ENCODE data around the gene SNX12. TPM values are rescaled to one million over a fixed set of nuclear protein-coding genes. Genes with fewer than 3 reads are reported as not detected.

SNX12 gene
- total RNA-seq, 1 experiment from 2014 or later, result 69.4 TPM

GRCh38 chrX:71103110-71103983, 35.2 kb upstream of the SNX12 start (continued):
- TF ChIP-seq, protein P1, sequence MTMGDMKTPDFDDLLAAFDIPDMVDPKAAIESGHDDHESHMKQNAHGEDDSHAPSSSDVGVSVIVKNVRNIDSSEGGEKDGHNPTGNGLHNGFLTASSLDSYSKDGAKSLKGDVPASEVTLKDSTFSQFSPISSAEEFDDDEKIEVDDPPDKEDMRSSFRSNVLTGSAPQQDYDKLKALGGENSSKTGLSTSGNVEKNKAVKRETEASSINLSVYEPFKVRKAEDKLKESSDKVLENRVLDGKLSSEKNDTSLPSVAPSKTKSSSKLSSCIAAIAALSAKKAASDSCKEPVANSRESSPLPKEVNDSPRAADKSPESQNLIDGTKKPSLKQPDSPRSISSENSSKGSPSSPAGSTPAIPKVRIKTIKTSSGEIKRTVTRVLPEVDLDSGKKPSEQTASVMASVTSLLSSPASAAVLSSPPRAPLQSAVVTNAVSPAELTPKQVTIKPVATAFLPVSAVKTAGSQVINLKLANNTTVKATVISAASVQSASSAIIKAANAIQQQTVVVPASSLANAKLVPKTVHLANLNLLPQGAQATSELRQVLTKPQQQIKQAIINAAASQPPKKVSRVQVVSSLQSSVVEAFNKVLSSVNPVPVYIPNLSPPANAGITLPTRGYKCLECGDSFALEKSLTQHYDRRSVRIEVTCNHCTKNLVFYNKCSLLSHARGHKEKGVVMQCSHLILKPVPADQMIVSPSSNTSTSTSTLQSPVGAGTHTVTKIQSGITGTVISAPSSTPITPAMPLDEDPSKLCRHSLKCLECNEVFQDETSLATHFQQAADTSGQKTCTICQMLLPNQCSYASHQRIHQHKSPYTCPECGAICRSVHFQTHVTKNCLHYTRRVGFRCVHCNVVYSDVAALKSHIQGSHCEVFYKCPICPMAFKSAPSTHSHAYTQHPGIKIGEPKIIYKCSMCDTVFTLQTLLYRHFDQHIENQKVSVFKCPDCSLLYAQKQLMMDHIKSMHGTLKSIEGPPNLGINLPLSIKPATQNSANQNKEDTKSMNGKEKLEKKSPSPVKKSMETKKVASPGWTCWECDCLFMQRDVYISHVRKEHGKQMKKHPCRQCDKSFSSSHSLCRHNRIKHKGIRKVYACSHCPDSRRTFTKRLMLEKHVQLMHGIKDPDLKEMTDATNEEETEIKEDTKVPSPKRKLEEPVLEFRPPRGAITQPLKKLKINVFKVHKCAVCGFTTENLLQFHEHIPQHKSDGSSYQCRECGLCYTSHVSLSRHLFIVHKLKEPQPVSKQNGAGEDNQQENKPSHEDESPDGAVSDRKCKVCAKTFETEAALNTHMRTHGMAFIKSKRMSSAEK (CRISPR knock-in tag; IDR thresholded peaks at IDR 0.05; ENCODE audit: borderline replicate concordance), result no peak
- no peak for TF ChIP-seq ZNF138 (CRISPR knock-in tag; conservative IDR thresholded peaks at IDR 0.05)
- TF ChIP-seq TP53 (CRISPR knock-in tag; IDR thresholded peaks at IDR 0.05), result no peak

- TF ChIP-seq ZNF138 (CRISPR knock-in tag; conservative IDR thresholded peaks at IDR 0.05), result no peak
- no peak for TF ChIP-seq HMGXB4 (CRISPR knock-in tag; IDR thresholded peaks at IDR 0.05)
- TF ChIP-seq, protein P2, sequence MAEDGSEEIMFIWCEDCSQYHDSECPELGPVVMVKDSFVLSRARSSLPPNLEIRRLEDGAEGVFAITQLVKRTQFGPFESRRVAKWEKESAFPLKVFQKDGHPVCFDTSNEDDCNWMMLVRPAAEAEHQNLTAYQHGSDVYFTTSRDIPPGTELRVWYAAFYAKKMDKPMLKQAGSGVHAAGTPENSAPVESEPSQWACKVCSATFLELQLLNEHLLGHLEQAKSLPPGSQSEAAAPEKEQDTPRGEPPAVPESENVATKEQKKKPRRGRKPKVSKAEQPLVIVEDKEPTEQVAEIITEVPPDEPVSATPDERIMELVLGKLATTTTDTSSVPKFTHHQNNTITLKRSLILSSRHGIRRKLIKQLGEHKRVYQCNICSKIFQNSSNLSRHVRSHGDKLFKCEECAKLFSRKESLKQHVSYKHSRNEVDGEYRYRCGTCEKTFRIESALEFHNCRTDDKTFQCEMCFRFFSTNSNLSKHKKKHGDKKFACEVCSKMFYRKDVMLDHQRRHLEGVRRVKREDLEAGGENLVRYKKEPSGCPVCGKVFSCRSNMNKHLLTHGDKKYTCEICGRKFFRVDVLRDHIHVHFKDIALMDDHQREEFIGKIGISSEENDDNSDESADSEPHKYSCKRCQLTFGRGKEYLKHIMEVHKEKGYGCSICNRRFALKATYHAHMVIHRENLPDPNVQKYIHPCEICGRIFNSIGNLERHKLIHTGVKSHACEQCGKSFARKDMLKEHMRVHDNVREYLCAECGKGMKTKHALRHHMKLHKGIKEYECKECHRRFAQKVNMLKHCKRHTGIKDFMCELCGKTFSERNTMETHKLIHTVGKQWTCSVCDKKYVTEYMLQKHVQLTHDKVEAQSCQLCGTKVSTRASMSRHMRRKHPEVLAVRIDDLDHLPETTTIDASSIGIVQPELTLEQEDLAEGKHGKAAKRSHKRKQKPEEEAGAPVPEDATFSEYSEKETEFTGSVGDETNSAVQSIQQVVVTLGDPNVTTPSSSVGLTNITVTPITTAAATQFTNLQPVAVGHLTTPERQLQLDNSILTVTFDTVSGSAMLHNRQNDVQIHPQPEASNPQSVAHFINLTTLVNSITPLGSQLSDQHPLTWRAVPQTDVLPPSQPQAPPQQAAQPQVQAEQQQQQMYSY (CRISPR knock-in tag; IDR thresholded peaks at IDR 0.05), result no peak
- no peaks in the 10 kb centered on the region for H3K9me3 Mint-ChIP-seq
- H3K4me1 Mint-ChIP-seq, result peaks cover 62% of the 10 kb centered on the region
- ChIA-PET POLR2A (interaction anchor here (0.6 kb wide), 1 partner anchor 23 kb away, joined by 3 read pairs; no protein-coding TSS in a partner anchor), CTCF (interaction anchor here (0.8 to 1.5 kb wide), 2 partner anchors 10 to 34 kb away, joined by 3 to 4 read pairs; partner anchors contain the start of gene SNX12)
- 0 out of 2 replicates have a peak, but pooled peaks cover 3% of the 10 kb centered on the region for H3K36me3 Mint-ChIP-seq
- no peak overlapping the region for H3K4me3 Mint-ChIP-seq
- DNase-seq (ENCODE audit: low spot score) (no peak), ATAC-seq (no peak)
- H3K27ac Mint-ChIP-seq, result no peak overlapping the region
- H3K27me3 Mint-ChIP-seq (ENCODE audit: low read depth), result peaks cover 5% of the 10 kb centered on the region
These were observed 34.2 kb upstream of the SNX12 start for GRCh38 chrX:71102292-71102691.

DNA sequence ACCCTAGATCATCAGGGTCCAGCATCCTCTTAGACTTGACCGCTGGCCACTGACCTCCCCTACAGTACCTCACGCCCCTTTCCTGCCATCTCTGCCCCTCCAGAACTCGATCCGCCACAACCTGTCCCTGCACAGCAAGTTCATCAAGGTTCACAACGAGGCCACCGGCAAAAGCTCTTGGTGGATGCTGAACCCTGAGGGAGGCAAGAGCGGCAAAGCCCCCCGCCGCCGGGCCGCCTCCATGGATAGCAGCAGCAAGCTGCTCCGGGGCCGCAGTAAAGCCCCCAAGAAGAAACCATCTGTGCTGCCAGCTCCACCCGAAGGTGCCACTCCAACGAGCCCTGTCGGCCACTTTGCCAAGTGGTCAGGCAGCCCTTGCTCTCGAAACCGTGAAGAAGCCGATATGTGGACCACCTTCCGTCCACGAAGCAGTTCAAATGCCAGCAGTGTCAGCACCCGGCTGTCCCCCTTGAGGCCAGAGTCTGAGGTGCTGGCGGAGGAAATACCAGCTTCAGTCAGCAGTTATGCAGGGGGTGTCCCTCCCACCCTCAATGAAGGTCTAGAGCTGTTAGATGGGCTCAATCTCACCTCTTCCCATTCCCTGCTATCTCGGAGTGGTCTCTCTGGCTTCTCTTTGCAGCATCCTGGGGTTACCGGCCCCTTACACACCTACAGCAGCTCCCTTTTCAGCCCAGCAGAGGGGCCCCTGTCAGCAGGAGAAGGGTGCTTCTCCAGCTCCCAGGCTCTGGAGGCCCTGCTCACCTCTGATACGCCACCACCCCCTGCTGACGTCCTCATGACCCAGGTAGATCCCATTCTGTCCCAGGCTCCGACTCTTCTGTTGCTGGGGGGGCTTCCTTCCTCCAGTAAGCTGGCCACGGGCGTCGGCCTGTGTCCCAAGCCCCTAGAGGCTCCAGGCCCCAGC, 32.7 kb upstream of the SNX12 start:
- ChIA-PET POLR2A (interaction anchor here (0.7 kb wide), 1 partner anchor 17 kb away, joined by 4 read pairs; the partner anchor contains the start of gene MED12), CTCF (interaction anchor here (0.5 to 1.3 kb wide), 2 partner anchors 18 to 180 kb away, joined by 3 to 7 read pairs; partner anchors contain the start of gene MED12)
- Mint-ChIP-seq H3K27me3 (ENCODE audit: low read depth) (no peaks in the 10 kb centered on the region; the same call in 1 of the 2 replicates), H3K9me3 (no peaks in the 10 kb centered on the region), H3K36me3 (0 out of 2 replicates have a peak, but pooled peaks cover 3% of the 10 kb centered on the region), H3K4me3 (peak overlapping the region; percentile 69), H3K4me1 (peaks cover 57% of the 10 kb centered on the region), H3K27ac (no peak overlapping the region; the same call in 1 of the 2 replicates)
- no peak for DNase-seq (ENCODE audit: low spot score)
- no peak for ATAC-seq
- TF ChIP-seq CBFB (CRISPR knock-in tag; IDR thresholded peaks at IDR 0.05; ENCODE audit: low read depth), result no peak
- TF ChIP-seq, protein P3, sequence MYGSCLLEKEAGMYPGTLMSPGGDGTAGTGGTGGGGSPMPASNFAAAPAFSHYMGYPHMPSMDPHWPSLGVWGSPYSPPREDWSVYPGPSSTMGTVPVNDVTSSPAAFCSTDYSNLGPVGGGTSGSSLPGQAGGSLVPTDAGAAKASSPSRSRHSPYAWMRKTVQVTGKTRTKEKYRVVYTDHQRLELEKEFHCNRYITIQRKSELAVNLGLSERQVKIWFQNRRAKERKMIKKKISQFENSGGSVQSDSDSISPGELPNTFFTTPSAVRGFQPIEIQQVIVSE (CRISPR knock-in tag; IDR thresholded peaks at IDR 0.05; ENCODE audit: borderline replicate concordance), result no peak
- no peak for TF ChIP-seq ETV6 (CRISPR knock-in tag; IDR thresholded peaks at IDR 0.05)
- TF ChIP-seq ZNF219 (CRISPR knock-in tag; IDR thresholded peaks at IDR 0.05; ENCODE audit: borderline replicate concordance), result no peak
- TF ChIP-seq ATF1 (CRISPR knock-in tag; IDR thresholded peaks at IDR 0.05), result no peak
- TF ChIP-seq, protein P4, sequence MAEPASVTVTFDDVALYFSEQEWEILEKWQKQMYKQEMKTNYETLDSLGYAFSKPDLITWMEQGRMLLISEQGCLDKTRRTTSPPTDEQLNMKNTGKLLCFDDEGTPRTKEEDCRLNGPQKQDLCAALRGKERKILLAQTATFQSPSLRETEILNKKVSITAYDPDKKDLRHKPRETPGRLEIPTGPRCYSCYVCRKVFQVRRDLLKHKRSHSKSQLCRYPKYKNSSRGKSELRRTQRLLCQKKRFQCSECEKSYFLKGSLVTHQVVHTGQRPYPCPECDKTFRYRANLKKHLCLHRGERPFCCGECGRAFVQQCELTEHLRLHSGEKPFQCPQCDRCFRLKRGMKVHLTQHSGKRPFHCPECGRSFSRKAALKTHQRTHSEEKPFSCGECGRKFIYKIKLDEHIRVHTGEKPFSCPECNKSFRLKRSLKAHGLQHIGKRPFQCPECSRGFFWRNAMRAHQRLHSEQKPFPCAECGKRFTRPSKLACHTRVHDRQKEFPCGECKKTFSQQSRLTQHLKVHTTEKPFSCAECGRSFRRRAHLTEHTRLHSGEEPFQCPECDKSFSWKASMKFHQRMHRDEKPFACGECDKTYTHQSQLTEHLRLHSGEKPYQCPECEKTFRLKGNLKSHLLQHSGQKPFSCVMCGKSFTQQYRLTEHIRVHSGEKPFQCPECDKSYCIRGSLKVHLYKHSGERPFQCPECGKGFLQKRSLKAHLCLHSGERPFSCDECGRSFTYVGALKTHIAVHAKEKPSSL (CRISPR knock-in tag; conservative IDR thresholded peaks at IDR 0.05), result no peak
- TF ChIP-seq TEAD4 (CRISPR knock-in tag; IDR thresholded peaks at IDR 0.05), result no peak
- no peak for TF ChIP-seq ESRRA (CRISPR knock-in tag; IDR thresholded peaks at IDR 0.05; ENCODE audit: borderline replicate concordance)
- no peak for TF ChIP-seq FOXP1 (CRISPR knock-in tag; IDR thresholded peaks at IDR 0.05; ENCODE audit: borderline replicate concordance)
